Stimulated activated CD4-positive, alpha-beta T cell treated with anti-CD3 and anti-CD28 coated beads, Interleukin-1b, Interleukin-23, amount 100 ng/mL, for 1 hour (primary cell): ENCODE results near the gene CDKN1A.
"Not testable (repeated sequence)": the region's sequence is repeated elsewhere in the genome, so short reads cannot be mapped to it uniquely, and the experiment has no call there.

Experiments used
- DNase-seq, 2 donors: peaks; one replicate each; pipeline ENCODE4 v3.0.0-alpha.2; 2020; ENCODE audit warnings: low read depth in 2 of 2

The CDKN1A gene

DNA sequence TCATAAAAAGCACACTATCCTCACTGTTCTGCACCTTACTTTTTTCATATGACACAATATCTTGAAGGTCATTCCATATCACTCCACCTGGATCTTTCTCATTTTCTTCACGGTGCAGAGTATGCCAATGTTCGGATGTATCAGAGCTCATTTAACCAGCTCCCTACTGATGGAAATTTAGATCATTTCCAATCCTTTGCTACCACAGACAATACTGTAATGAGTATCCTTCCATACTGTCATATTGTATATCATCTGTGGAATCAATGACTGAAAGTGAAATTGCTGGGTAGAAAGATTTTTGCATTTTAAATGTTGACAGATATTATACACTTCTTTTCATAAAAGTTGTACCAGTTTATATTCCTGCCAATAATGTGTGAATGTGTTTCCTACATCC is 16.9 kb downstream of the CDKN1A start:
- DNase-seq, result no peak

DNA sequence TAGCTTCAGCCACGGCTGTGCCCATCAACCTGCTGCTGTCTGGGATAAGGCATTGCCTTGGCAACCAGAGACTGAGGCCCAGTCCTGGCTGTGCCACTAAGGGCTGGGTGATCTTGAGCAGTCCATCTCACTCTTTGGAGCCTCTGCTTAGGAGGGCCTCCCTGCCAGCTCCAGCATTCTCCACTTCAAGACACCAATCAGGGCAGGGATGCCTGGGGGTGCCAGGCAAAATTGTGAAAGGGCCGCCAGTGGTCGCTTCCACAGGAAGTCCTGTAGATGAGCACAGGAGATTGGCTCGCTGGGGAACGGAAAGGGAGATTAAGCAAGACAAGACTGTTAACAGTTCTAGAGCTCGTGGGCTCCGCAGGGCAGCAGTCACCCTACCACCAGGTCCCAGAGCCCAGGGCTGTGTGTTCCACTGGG is 19.0 kb downstream of the CDKN1A start, which contains the start of gene RAB44:
TSS of gene RAB44 (plus strand) at position 346 of the 423 bp plus-strand sequence. CDS start 6,410 bp downstream, outside the sequence.
- DNase-seq, result no peak

DNA sequence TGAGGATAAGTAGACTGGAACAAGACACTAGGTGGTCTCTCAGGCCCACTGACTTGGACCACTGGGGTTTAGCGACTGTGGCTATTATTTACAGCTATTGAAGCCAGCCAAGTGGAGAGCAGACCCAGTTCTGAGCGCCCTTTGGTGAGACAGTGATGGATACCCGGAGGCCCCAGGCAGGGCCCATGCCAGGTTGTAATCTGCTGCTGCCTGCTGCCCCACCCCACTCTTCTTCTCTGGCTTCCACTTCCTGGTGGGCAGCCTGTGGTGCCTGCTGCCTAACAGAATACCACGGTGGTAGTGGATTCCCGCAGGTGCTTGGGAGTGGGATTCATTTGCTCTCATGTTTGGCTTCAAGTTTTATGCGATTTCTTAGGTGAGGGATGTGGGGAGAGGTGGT is 19.7 kb downstream of the CDKN1A start:
- no peak for DNase-seq

DNA sequence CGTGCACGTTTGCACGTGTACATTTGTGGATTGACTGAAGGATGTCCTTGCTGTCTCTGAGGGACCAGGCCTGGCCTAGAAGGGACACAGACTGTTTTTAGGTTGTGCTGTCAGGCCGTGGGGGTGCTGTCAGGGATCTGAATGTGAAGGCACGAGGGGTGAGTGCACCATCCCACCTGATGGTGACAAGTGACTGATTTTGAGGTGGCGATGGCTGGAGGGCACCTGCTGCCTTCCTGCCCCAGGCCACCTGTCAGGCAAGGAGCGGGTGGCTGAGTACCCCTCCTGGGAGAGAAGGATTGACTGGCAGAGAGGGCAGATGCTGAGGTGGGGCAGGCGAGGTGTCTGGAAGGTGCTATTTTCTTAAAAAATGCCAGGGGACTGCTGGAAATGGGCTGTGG is 20.4 kb downstream of the CDKN1A start:
- no peak for DNase-seq

DNA sequence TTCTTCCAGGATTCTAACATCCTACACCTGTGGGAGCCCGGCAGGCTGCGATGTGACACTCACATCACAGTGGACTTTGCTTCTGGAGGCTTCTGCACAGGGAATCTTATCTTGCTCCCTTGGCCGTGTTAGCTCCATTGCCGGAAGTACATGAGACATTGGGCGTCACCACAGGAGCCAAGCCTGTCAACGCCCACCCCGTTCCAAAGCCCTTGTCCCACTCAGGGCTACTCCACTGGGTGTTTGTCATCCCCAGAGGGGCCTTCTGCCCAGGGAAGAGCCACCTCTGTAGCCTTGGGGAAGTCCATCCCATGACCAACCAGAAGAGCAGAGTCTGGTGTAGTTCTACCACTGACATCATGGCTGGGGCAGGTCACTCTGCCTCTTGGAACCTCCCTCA is 20.8 kb downstream of the CDKN1A start:
- DNase-seq, result no peak

DNA sequence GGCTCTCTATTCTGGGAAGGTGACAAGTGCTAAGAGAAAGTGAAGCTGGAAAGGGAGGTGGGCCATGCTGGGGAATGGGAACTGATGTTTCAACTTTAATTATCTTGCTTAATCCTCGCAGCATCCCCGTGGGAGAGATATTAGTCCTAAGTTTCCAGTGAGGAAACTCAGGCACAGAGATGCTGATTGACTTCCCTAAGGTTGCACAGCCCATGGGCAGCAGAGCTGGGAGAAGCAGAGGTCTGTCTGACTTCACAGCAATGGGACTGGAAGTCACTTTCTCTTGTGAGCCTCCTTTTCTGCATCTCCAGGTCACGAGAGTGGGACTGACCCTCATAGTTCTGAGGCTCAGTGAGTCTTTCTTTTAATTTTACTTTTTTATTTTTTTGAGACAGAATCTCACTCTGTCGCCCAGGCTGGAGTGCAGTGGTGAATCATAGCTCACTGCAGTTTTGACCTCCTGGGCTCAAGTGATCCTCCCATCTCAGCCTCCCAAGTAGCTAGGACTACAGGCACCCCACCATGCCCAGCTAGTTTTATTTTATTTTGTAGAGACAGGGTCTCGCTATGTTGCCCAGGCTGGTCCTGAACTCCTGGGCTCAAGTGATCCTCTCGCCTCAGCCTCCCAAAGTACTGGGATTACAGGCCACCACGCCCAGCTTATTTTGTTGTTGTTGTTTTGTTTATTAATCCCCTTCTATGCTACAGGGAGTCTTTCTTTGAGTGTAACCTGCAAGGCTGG is 21.7 kb downstream of the CDKN1A start:
- no peak for DNase-seq

DNA sequence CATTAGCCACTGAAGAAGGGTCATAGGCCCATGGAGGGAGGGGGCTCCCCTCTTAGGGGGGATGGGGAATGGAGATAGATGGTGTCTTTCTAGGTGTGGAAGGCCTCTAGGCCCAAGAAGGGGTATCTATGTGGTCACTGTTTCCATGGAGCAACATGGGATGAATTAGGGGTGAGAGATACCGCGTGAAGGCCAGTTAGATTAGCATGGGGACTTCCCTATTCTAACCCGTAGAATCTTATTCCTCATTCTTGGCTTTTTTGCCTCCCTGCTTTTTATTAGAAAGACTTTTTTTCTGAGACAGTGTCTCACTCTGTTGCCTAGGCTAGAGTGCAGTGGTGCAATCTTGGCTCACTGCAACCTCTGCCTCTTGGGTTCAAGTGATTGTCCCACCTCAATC is 22.3 kb downstream of the CDKN1A start:
- DNase-seq, result no peak

DNA sequence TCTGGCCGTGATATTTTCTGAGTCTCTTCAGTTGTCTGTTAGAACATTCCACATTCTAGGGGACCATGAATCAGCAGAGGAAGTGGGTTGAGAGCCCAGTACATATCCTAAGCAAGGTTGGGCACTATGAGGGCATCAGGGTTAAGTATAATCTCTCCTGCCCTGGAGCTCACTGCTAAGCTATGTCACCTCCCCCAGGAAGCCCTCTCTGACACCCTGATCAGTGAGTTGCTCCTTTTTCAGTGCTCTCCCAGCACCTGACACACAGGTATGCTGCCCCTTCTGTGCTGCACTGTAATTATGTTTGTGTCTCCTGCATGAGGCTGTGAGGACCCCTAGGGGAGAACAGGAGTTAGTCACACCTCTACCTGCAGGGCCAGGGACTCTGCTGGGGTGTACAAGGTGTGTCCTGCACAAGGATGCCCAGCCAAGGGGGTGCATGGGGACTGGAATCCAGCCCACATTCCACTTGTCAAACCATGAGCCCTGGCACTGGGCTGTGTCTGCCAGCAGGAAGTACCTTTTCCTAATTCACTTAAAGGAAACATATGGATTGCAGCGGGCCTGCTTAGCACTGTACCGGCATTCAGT is 23.0 kb downstream of the CDKN1A start:
- DNase-seq, result no peak

DNA sequence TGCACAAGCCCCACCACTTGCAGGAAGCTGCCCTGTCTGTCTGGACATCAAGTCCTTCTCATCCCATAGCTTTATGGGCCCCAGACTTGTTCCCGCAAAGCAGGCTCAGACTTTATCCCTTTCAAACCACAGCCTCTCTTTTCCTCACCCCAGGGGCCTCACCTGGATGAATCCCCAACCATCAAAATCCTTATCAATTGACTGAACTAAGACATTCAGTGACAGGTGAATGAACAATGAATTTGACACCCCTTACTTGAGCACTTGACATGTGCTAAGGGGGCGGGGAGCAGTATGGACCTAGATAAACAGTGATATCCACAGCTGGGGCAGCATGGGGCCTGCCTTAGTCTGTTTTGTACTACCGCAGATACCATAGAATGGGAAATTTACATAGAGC is 24.1 kb downstream of the CDKN1A start:
- DNase-seq, result no peak

DNA sequence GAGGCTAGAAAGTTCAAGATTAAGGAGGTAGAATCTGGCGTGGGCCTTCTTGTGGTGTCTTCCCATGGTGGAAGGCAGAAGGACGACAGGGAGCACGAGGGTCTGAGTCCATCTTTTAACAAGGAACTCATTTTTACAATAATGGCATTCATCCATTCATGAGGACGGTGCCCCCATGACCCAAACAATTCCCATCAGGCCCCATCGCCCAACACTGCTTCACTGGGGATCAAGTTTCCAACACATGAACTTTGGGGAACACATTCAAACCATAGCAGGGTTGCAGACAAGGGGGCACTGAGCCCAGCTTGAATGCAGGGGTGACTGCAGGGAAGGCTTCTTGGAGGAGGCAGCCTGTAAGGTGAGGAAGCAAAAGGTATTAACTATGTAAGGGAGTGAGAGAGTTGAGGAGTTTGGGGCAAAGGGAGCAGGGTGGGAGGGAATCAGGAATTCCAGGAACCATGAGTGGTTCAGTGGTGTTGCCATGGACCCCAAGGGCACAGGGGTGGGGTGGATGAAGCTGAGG is 24.6 kb downstream of the CDKN1A start:
- DNase-seq, result no peak

DNA sequence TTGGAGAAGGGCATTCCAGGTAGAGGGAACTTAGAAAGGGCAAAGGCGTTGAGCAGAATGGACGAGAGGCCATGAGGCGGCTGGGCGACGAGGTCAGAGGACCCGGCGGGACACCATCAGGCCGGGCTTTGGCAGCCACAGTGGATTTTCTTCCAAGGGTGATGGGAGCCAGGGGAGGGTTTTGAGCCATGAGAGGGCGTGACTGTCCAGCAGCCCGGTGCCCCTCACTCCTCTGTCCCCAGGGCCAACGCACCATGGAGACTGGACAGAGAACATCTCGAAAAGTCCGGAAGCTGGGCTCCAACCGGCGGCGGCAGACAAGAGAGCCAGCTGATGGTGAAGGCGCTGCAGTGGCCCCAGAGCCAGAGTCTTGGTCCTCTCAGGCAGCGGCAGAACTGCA is 25.5 kb downstream of the CDKN1A start:
- DNase-seq, result no peak

DNA sequence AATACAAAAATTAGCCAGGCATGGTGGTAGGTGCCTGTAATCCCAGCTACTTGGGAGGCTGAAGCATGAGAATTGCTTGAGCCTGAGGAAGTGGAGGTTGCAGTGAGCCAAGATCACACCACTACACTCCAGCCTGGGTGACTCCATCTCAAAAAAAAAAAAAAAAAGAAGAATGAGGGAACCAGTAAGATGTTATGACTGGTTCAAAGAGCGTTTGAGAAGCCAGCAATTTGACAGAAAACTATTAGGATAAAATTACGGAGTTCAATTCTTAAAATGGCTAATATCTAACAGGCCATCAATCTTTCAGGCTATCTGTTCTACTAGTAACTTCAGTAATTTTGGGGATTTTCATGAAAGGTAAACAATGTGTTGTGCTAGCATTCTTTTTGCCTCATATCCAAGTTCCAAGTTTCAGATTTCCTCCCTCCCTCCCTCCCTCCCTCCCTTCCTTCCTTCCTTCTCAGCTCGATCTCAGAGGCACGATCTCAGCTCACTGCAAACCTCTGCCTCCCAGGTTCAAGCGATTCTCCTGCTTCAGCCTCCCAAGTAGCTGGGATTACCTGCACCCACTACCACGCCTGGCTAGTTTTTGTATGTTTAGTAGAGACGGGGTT is 26.6 kb downstream of the CDKN1A start:
- not testable (repeated sequence) for DNase-seq

DNA sequence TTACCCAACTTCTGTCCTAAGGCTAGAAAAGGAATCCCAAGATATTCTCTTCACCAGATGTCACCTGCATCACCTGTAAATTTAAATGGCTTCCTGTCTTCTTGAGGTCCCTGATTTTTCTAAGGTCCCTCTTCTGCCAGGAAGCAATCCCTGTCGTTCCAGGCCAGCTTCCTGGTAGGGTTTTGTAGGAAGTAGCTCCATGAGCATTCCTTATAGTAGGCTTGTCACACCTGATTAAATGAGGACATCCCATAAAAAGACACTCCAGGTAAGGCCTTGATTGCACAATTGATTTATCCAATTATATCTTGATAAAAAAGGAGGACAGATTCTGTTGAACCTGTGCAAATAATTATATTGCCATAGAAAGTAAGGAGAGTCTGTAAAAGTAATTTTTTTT is 27.8 kb downstream of the CDKN1A start:
- no peak for DNase-seq

DNA sequence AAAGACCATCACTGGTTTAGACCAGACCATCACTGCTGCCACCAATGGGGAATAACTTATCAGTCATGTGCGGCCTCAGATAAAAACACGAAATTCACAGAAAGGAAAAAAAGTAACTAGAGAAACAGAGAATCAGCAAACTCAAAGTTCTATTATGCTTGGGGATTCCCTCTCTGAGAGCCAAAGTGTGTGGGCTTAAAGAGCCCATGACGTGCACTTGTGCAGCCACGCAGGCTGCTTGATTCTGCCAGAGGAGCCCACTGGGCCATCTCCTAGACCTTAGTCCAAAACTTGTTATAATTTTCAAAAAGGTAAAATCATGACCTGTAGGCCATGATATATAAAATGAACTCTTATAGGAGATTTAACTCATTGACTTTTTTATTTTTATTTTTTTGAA is 34.3 kb downstream of the CDKN1A start:
- DNase-seq, result no peak

DNA sequence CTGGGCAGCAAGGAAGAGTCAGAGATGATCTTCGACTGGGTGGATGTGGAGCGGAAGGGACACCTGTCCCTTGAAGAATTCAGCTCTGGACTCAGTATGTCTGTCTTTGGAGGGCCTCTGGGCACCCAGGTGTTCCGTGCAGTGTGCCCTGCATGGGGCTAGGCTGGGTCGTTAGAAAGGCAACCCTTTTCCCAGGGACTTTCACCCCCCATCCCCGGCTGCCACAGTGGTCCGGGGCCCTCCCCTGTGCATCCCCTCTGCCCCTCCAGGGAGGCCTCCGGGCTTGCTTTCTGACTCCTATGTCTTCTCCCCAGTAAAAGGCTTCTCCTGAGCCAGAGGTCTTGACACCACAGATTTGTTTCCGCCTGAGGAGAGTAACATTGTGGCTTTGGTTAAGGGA is 35.3 kb downstream of the CDKN1A start:
- DNase-seq, result no peak

DNA sequence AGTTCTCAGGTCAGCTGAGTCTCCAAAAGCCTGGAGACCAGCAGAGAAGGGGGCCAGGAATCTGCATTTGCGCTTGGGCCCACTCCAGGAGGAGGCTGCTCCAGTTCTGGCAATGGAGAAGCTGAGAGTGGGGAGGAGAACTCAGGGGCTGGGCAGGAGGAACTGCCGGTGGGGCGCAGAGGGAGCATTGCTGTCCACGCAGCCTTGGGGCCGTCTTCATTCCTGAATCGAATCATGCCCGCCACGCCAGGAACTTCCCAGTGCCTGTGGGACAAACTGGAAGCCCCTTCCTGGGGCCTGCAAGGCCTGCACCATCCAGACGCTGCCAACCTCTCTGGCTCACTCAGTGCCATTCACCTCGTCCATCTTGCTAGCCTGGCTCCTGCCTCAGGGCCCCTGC is 36.0 kb downstream of the CDKN1A start:
- no peak for DNase-seq

DNA sequence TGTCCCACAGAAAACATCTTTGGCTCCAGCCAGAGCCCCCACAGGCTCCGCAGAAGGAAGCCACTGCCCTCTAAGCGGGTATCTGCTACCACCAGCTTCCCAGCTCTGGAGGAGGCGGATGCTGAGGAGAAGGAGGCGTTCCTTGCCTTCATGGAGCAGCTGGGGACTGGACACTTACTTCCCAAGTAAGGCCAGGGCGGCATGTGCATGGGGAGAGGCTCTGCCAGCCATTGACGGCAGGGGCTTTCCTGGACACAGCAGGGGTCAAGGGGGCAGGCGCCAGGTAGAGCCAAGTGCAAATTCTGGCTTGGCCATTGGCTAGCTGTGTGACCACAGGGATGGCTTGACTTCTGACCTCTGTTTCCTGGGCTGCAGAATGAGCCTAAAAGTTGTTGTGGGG is 37.0 kb downstream of the CDKN1A start:
- no peak for DNase-seq

DNA sequence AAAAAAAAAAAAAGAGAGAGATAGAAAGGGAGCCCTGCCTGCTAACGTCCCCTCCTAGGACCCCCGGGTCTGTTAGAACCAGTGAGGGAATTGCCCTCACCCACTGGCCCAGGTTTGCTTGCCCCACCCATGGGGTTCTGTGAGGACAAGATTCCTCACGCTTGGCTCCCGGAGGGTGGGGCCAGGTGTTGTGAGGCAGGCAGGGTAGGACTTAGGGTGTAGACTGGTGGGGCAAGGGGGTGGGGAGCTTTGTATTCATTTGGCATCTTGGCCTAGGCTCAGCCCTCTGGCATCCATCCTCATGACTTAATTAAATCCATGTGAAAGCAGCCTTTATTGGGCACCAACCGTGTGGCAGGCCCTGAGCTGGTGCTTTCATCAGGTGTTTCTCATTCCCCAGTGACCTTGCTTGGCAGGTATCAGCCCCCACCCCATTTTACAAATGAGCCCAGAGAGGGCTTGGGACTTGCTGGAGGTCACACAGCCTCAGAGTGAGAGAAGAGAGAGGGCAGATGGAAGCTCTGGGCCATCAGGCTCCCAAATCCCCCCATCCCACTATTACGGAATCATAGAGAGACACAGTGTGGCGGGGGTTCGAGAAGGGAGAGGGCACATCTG is 38.1 kb downstream of the CDKN1A start:
- DNase-seq, result no peak

DNA sequence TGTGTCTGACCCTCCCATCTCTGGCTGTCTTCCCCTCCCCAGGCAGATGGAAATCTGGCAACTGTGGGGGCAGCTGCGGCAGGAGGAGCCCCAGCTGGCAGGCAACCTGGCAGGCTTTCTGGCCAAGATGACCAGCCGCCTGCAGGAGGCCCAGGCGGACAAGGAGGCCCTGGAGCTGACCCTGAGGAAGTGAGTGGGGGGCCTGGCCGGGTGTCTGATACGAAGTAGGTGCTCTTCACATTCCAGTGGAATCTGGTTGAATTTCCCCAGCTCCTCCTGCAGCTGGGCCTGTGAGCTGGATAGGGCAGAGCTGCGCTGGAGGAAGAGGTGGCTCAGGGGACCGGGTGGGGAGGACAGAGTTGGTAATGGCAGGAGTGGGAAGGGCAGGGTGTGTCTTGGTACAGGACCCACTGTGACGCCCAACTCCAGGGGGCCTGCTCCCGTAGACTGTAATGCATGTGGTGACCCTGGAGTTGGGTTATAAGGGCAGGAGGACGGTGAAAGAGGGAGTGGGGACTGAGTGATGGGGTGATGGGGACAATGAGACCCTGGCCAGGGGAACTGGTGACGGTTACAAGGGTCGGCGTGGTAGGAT is 38.8 kb downstream of the CDKN1A start:
- DNase-seq, result no peak

DNA sequence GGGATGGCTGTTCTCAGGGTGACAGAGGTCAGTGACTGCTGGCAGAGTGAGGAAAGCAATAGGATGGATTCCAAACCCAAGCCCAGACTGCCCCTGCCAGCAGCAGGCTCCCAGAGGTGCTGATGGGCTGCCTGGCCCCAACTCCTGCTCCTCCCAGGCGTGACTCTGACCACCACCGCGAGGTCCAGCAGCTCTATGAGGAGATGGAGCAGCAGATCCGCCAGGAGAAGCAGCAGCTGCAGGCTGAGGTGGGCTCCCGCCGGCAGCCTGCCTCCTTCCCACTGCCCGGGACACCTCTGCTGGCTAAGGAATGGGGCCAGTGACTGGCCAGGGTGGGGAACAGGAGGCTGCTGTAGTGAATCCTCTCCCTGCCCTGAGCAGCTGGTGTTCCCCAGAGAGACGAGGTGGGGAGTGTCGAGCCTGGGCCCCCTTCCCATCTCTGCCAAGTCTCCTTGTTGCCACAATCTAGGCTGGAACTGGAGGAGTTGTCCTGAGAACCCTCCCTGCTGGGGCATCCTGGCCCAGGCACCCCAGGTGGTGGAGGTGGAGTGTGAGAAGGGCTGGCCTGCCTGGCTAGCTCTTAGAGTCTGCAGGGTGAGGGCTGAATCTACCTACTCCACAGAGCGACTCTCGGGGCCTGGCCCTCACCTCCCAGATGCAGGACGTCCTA is 39.5 kb downstream of the CDKN1A start:
- DNase-seq, result no peak

DNA sequence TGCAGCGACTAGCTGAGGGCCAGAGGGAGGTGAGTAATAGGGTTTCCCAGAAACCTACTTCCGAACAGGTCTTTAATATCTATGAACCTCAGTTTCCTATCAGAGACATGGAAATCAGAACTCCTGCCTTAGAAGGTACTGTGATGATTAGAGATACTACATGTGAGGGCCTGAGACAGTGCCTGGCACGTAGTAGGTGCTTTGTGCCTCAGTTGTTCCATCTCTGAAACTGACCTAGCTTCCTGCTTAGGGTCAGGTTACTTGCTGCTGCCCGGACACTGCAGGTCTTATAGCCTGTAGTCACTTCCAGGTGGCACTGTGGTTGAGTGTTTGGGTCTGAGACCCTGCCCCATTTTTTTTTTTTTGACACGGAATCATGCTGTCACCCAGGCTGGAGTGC is 40.0 kb downstream of the CDKN1A start:
- DNase-seq, result no peak

DNA sequence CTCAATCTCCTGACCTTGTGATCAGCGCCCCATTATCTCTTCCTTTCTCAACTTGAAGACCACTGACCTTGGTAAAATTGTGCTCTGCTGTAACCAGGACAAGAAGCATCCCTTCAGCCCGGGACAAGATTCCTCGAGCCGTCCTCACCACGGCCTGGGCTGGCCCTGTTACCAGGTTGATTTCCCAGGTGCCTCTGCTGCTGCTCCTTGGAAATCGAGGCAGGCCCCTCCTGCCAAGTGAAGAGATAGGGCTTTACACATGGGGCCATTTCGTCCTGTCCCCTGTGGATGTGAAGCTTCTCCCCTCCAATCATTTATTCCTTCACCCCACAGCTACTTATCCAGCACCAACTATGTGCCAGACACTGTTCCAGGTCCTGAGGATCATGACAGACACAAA is 40.6 kb downstream of the CDKN1A start:
- DNase-seq, result no peak
